AG20443 (cell line): Measurements from ENCODE around the gene NFKBIA.
"Not testable (repeated sequence)": the region's sequence is repeated elsewhere in the genome, so short reads cannot be mapped to it uniquely, and the experiment has no call there.

Experiments
- DNase-seq: peaks from one replicate; pipeline ENCODE4 v3.0.0; 2012; ENCODE audit warnings: low spot score, mixed read lengths

Gene NFKBIA

GRCh38 chr14:35368583-35369392 lies 35.8 kb downstream of the NFKBIA start:
- DNase-seq, result no peak

DNA sequence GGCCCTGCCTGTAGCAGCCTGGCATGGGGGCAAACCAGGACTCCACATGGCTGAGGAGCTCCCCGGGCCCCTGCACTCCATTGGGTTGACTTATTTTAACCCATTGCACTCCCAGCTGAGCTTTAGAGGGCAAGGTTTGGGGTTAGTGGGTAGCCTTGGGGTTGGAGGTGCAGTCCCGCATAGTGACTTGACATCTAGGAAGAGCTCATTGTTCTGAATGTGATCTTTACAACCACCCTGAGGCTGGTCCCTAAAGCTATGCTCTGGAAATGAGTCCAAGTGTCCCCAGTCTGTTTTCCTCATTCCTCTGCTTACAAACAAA lies 36.4 kb downstream of the NFKBIA start:
- DNase-seq, result no peak

GRCh38 chr14:35367056-35367372 lies 37.5 kb downstream of the NFKBIA start:
- DNase-seq, result no peak

DNA sequence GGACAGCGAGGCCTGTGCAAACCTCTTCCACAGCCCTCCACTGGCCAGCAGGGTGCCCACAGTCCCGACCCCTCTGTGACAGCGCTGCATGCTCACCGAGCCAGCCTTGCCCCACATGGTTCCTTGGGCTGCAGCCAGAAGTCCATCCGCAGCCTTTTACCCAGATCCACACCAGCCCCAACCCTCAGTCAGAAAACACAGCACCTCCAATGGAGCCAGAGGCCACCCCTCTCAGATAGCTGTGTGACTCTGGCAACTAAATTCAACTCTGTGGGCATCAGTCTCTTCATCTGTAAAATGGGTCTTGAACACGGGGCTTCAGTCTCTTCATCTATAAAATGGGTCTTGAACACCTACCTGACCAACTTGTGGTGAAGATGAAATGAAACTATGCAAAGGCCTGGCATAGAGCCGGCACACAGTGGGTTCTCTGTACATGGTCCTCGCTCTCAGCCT lies 38.0 kb downstream of the NFKBIA start:
- DNase-seq, result no peak

GRCh38 chr14:35366056-35366451 lies 38.5 kb downstream of the NFKBIA start:
- DNase-seq, result peak; percentile 77

- DNase-seq, result peak; percentile 88
Observed at GRCh38 chr14:35365130-35366055, 39.2 kb downstream of the NFKBIA start.

DNA sequence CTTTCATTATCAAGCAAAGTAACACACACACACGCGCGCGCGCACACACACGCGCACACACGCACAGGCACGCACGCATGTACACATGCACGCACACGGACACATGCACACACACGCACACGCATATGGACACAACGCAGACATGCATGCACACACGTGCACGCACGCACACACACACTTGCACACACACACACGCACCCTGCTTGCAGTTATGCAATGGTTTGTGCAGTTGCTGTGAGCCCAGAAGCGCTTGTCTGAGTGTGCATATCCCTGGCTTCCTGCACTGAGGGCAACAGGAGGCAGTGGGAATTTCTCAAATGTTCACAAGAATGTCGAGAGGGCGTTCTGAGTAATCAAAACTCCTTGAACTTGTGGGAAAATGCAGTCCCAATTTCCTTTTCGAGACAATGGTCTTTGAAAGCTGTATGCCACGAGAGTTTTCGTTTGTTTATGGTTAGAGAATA lies 41.6 kb downstream of the NFKBIA start:
- no peak for DNase-seq

DNA sequence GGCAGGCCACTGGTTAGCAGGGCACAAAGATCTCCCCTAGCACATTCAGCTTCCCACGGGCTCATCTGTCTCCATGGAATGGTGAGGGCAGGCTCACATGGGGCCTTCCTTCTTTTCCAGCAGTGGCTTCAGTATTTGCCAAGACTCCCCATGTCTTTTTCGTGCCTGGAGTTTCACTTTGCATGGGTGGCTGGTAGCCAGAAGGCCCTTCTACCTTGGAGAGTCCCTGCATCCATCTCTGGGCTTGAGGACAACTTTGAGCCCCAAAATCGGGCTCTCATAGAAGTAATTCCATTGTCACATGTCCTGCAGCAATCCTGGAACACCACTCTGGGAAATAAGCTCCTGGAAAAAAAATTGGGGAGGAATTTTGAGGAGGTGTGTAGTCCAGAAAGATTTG lies 42.1 kb downstream of the NFKBIA start:
- DNase-seq, result no peak

GRCh38 chr14:35361141-35361480 lies 43.4 kb downstream of the NFKBIA start:
- DNase-seq, result no peak

GRCh38 chr14:35359655-35360054 lies 44.9 kb downstream of the NFKBIA start:
- not testable (repeated sequence) for DNase-seq

GRCh38 chr14:35355981-35356841 lies 48.3 kb downstream of the NFKBIA start:
- DNase-seq, result peak; percentile 70

GRCh38 chr14:35355235-35355634 lies 49.3 kb downstream of the NFKBIA start:
- not testable (repeated sequence) for DNase-seq

- no peak for DNase-seq
Observed at GRCh38 chr14:35353409-35354172, 51.0 kb downstream of the NFKBIA start.

GRCh38 chr14:35352274-35353233 lies 52.0 kb downstream of the NFKBIA start:
- no peak for DNase-seq

DNA sequence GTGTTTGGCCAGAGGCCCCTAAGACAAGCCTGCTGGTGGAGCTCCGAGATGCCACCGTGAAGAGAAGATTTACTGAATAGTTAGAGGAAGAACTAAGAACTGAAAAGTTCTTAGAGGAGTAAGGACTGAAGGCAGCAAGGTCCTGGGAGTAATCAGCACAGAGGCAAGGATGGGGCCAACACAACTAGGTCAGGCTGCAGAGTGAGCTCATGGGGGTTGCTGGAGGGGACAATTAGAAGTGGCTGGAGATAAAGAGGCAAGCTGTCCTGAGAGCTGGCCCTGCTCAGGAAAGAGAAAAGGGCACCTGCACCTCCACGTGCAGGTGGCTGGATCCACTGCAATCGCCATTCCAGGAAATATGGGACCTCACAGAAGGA lies 52.7 kb downstream of the NFKBIA start:
- no peak for DNase-seq
